22Rv1 (cell line): ENCODE measurements around the gene YJEFN3.

Experiments
- H3K27ac ChIP-seq: fragments of 450-650 bp; 2 replicates; pipeline ENCODE4 v1.5.1; 2017
- ZFX ChIP-seq: fragments of 450-650 bp; IDR thresholded peaks from 2 replicates; pipeline ENCODE4 v1.6.1; 2017; ENCODE audit warnings: antibody characterized with exemption, borderline replicate concordance
- TF ChIP-seq, protein P1 (sequence below): fragments of 450-650 bp; IDR thresholded peaks from 2 replicates; pipeline ENCODE4 v1.5.1; 2017; ENCODE audit warnings: mild to moderate bottlenecking

Gene YJEFN3

DNA sequence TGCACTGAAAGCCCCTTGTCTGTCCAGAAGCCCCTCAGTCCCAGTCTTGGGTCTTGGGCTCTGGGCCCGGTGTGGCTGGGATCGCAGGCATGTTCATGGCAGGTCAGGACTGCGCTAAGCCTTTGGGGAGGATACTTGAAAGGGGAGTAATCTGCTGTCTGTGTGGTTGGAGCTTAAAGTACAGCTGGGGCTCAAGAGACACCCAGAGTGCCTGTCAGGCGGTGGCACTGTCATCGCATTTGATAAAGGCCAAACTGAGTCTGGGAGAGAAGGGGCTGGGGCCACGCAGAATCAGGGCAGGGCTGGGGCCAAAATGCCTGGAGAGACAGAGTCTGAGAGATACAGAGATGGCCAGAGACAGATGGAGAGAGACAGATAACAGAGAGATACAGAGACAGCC, 5.1 kb downstream of the YJEFN3 start:
- H3K27ac ChIP-seq = 0 out of 2 replicates have a peak overlapping the region, but pooled peaks have one; percentile 29
- no peak for TF ChIP-seq ZFX
- TF ChIP-seq, protein P1, sequence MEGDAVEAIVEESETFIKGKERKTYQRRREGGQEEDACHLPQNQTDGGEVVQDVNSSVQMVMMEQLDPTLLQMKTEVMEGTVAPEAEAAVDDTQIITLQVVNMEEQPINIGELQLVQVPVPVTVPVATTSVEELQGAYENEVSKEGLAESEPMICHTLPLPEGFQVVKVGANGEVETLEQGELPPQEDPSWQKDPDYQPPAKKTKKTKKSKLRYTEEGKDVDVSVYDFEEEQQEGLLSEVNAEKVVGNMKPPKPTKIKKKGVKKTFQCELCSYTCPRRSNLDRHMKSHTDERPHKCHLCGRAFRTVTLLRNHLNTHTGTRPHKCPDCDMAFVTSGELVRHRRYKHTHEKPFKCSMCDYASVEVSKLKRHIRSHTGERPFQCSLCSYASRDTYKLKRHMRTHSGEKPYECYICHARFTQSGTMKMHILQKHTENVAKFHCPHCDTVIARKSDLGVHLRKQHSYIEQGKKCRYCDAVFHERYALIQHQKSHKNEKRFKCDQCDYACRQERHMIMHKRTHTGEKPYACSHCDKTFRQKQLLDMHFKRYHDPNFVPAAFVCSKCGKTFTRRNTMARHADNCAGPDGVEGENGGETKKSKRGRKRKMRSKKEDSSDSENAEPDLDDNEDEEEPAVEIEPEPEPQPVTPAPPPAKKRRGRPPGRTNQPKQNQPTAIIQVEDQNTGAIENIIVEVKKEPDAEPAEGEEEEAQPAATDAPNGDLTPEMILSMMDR = no peak

DNA sequence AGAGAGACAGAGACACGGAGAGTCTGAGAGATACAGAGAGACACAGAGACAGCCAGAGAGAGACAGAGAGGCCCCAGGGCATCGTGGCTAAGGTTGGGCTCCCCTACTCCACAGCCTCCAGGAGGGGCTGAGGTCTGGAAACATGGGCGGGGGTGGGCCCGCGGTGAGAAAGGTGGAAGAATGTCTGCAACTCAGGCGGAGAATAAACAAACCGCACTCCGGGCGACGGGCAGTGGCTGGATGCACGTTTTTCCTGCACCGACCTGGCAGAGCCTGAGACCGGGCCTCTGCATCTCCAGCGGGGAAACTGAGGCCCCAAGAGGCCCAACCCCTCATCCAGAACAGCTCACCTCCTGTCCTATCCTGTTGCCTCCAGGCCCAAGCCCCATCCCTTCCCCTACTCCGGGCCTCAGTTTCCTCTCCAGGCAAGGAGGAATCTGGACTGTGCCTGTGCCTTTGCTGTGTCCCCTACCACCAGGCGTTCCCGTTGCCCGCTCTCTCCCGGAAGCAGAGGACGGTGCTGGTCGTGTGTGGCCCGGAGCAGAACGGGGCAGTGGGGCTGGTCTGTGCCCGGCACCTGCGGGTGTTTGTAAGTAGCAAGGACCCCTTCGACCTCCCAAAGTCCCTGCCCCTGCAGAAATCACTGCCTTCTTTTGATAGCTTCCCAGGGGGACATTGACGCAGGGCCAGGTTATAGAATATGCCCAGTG, 6.0 kb downstream of the YJEFN3 start:
- no peak overlapping the region for H3K27ac ChIP-seq
- TF ChIP-seq, protein P1 = no peak

DNA sequence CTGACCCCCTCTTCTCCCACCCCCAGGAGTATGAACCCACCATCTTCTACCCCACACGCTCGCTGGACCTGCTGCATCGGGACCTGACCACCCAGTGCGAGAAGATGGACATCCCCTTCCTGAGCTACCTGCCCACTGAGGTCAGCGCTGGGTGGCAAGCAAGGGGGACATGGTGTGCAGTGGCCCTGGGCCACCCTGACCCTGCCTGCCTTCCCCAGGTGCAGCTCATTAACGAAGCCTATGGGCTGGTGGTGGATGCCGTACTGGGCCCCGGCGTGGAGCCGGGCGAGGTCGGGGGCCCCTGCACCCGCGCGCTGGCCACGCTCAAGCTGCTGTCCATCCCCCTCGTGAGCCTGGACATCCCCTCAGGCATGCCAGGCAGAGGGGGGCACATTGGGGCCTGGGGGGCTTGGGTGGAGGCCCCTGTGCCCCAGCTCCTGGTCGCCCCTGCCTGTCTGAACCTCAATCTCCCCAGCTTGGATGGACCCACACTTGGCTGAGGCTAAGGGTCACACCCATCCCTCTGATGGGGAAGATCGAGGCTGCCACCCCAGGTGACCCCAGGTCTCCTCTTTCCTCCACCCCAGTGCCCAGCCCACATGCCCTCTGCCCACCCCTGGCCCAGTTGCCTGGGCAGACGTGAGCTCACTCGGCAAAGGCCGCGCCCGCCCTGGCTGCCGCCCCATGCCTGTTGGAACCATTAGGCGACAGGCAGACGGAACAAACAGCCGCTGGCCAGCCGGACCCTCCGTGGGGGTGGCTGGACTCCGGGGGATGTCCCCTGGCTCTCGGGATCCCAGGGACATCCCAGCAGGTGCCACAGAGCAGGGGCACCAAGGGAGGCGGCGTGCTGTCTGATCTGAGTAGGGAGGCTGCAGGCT, 6.8 kb downstream of the YJEFN3 start:
- H3K27ac ChIP-seq = no peak overlapping the region
- no peak for TF ChIP-seq ZFX
- TF ChIP-seq, protein P1 = no peak

DNA sequence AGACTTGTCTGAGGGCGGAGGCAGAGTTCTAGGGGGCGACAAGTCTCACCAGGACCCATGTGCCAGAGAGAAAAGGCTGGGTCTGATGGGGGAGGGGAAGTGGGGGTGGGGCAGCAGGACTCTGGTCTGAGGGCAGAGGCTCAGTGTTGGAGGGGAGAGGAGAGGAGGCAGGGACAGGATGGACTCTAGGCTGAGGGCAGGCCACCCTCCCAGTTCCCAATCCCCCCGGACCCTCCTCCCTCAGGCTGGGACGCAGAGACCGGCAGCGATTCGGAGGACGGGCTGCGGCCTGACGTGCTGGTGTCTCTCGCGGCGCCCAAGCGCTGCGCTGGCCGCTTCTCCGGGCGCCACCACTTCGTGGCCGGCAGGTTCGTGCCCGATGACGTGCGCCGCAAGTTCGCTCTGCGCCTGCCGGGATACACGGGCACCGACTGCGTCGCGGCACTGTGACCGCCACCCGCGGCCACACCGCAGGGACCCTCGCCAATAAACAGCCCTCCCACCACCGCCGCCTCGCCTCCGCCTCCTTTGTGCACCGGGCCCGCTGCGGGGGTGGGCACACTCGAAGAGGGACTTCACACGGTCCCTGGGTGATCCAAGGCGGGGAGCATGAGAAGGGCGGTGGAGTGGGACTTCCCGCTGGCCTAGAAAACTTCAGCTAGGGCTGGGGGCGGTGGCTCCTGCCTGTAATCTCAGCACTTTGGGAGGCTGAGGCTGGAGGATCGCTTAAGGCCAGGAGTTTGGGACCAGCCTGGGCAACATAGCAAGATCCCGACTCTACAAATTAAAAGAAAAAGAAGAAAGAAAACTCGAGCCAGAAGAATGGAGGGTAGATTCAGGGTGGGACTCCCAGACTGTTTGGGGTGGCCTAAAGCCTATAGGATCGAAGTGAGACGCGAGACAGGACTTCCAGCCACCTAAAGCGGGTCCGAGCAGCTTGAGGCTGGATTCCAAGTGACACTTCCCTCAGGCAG, 8.7 kb downstream of the YJEFN3 start:
- H3K27ac ChIP-seq = peak overlapping the region; percentile 47
- TF ChIP-seq ZFX = no peak
- TF ChIP-seq, protein P1 = no peak

DNA sequence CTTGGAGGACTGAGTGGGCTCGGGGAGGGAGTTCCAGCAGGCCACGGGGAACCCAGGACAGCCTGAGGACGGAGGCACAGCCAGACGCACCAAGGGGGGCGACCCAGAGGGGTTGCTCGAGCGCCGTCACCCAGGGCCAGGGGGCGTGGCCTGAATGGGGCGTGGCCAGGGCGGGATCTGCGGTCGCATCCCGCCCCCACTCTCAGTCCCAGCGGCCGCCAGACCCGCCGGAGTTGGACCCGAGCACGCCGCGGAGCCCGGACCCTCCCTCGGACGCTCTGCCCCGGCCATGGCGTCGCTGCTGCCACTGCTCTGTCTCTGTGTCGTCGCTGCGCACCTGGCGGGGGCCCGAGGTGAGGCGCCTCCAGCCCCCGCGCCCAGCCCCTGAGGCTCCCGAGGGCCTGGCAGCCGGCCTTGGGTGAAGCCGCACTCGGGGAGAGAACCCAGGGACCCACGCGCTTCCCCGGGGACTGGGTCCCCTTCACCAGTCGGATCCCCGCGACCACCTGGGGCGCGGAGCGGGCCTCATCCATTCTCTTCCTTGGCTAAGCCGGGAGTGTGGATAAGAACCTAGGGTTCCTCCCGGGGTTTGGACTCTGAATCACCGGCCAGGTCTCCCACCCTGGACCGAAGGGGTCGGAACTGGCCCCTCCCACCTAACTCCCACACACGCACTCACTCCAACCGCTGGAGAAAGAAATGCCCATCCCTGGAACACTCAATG, 9.5 kb downstream of the YJEFN3 start, which contains the start of gene CILP2:
Gene CILP2 (plus strand): TSS at position 205 of the 724 bp plus-strand sequence. CDS start 85 bp downstream, at position 290.
- peak within 1 kb of the TSS; percentile 47 for H3K27ac ChIP-seq
- TF ChIP-seq ZFX = no peak
- TF ChIP-seq, protein P1 = no peak

DNA sequence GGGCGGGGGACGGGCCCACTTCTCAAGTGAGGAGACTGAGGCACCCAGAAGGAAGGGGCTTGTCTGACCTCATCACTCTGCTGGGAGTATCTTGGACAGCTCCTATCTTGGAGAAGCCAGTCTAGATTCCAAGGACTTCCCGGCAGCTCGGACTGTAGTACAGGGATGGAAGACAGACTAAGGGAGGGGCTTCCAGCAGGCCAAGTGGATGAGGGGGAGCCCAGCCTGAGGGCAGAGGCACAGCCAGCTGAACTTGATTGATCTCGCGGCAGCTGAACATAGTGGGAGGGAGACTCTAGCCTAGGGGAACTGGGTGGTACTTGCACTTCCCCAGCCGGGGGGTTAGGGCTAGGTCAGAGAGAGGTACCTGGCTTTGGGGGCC, 10.1 kb downstream of the YJEFN3 start:
- peak overlapping the region; percentile 47 for H3K27ac ChIP-seq
- TF ChIP-seq, protein P1 = no peak
- TF ChIP-seq ZFX = no peak
